OCI-LY1 (cell line): ENCODE data around the gene STBD1.
"Not testable (repeated sequence)": the region's sequence is repeated elsewhere in the genome, so short reads cannot be mapped to it uniquely, and the experiment has no call there.

Experiments used
- H2AFZ ChIP-seq: fragments of 200-600 bp; sonication (generic), shearing (Covaris generic); 2 replicates; pipeline ENCODE4 v1.6.0; 2014; ENCODE audit warnings: antibody characterized with exemption, mild to moderate bottlenecking, low read length
- H3F3A ChIP-seq: fragments of 200-600 bp; sonication (generic), shearing (Covaris generic); 2 replicates; pipeline ENCODE4 v1.6.0; 2014; ENCODE audit warnings: mild to moderate bottlenecking, antibody characterized with exemption, low read length, moderate library complexity; ENCODE audit not compliant: insufficient read depth
- H3K27ac ChIP-seq: fragments of 200-600 bp; sonication (generic); 2 replicates; pipeline ENCODE4 v1.5.1; 2014; ENCODE audit warnings: low read length, mixed run types, mild to moderate bottlenecking, low read depth; ENCODE audit not compliant: poor library complexity, severe bottlenecking
- H3K27me3 ChIP-seq: fragments of 200-600 bp; sonication (generic); 2 replicates; pipeline ENCODE4 v1.6.0; 2014; ENCODE audit warnings: antibody characterized with exemption, mild to moderate bottlenecking, low read length, moderate library complexity; ENCODE audit not compliant: insufficient read depth
- H3K36me3 ChIP-seq: fragments of 200-600 bp; sonication (generic); 2 replicates; pipeline ENCODE4 v1.6.1; 2014; ENCODE audit warnings: mild to moderate bottlenecking, antibody characterized with exemption, low read length, moderate library complexity, mixed read lengths; ENCODE audit not compliant: insufficient read depth
- H3K4me1 ChIP-seq: fragments of 200-600 bp; sonication (generic); 2 replicates; pipeline ENCODE4 v1.5.1; 2014; ENCODE audit warnings: mild to moderate bottlenecking, low read length, moderate library complexity; ENCODE audit not compliant: insufficient read depth, severe bottlenecking
- H3K4me2 ChIP-seq: fragments of 200-600 bp; sonication (generic), shearing (Covaris generic); 2 replicates; pipeline ENCODE4 v1.6.1; 2014; ENCODE audit warnings: low read length
- H3K4me3 ChIP-seq: fragments of 200-600 bp; sonication (generic); 2 replicates; pipeline ENCODE4 v1.5.1; 2014; ENCODE audit warnings: low read length, low read depth, mild to moderate bottlenecking, mixed read lengths; ENCODE audit not compliant: poor library complexity, severe bottlenecking
- H3K79me2 ChIP-seq: fragments of 200-600 bp; shearing (Covaris generic); 2 replicates; pipeline ENCODE4 v1.6.1; 2016; ENCODE audit warnings: mixed run types, low read length, mixed read lengths; ENCODE audit not compliant: insufficient read depth
- H3K9ac ChIP-seq: fragments of 200-600 bp; sonication (generic), shearing (Covaris generic); 2 replicates; pipeline ENCODE4 v1.6.1; 2014; ENCODE audit warnings: mild to moderate bottlenecking, low read length, mixed read lengths
- H3K9me2 ChIP-seq: fragments of 200-600 bp; sonication (generic), shearing (Covaris generic); 2 replicates; pipeline ENCODE4 v1.6.1; 2014; ENCODE audit warnings: low read depth, mild to moderate bottlenecking, low read length, mixed read lengths
- H3K9me3 ChIP-seq: fragments of 200-600 bp; shearing (Covaris generic); 2 replicates; pipeline ENCODE4 v1.6.1; 2014; ENCODE audit warnings: low read length, mixed read lengths
- H4K20me1 ChIP-seq: fragments of 200-600 bp; sonication (generic), shearing (Covaris generic); 2 replicates; pipeline ENCODE4 v1.6.0; 2016; ENCODE audit warnings: mild to moderate bottlenecking, low read length; ENCODE audit not compliant: insufficient read depth
- EZH2 ChIP-seq: fragments of 200-600 bp; sonication (generic), shearing (Covaris generic); IDR thresholded peaks from 2 replicates; pipeline ENCODE4 v1.8.0; 2017; ENCODE audit warnings: borderline replicate concordance, mixed run types, mild to moderate bottlenecking, antibody characterized with exemption, low read length, moderate library complexity, mixed read lengths
- TF ChIP-seq, protein P1 (sequence below): fragments of 200-600 bp; sonication (generic), shearing (Covaris generic); IDR thresholded peaks from 2 replicates; pipeline ENCODE4 v1.5.1; 2017; ENCODE audit warnings: mild to moderate bottlenecking, antibody characterized with exemption, low read length, moderate library complexity, mixed read lengths

Gene STBD1

DNA sequence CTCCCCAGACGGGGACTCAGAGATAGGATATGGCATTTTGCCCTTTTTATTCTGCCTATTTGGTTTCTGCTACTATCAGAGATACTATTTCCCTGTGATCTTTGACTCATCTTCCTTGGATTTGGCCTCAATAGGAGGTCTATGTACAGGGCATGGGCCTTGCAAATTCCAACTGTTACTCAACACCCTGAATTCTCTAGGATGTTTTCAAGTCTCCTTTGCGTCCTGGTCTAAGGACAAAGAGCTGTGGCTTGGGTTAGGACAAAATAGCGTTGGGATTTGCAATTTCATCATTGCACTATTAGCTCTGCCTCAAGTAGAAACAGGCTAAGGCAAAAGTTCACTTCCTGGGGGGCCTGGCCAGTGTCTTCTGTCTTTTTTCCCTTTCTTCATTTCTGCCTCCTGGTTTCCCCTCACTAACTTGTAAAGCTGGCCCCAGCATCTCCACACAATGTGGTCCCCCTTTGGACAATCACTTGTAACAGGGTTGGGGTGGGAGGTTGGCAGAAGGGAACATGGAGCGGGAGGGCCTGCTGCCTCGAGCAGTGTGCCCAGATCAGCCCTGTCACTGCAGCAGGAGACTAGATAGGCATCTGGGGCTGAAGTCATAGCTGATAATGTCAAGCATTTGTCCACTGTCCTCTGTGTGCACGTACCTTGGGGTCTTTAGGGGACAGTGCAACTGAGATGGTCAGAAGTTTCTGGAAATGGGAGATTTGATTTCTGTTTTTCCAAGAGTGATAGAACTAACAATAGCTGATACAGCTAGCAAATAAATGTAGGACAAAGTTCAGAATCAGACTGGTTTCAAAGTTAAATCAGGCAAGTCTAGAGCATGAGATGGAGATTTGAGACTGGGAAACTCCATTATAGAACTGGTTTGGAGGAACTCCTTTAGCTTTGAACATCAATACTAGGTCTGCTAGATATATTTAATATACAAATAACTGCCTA, 25.8 kb upstream of the STBD1 start:
- no peak overlapping the region for H3K4me2 ChIP-seq
- H3K36me3 ChIP-seq, result no peaks in the 10 kb centered on the region
- H2AFZ ChIP-seq, result no peak overlapping the region
- no peak overlapping the region for H3K27ac ChIP-seq
- H3K4me3 ChIP-seq, result no peak overlapping the region
- H3K9ac ChIP-seq, result no peak overlapping the region
- no peaks in the 10 kb centered on the region for H3K9me3 ChIP-seq
- H3K4me1 ChIP-seq, result no peaks in the 10 kb centered on the region
- no peaks in the 10 kb centered on the region for H3K9me2 ChIP-seq
- H3F3A ChIP-seq, result no peaks in the 10 kb centered on the region
- H3K79me2 ChIP-seq, result no peaks in the 10 kb centered on the region
- no peaks in the 10 kb centered on the region for H4K20me1 ChIP-seq
- TF ChIP-seq, protein P1, sequence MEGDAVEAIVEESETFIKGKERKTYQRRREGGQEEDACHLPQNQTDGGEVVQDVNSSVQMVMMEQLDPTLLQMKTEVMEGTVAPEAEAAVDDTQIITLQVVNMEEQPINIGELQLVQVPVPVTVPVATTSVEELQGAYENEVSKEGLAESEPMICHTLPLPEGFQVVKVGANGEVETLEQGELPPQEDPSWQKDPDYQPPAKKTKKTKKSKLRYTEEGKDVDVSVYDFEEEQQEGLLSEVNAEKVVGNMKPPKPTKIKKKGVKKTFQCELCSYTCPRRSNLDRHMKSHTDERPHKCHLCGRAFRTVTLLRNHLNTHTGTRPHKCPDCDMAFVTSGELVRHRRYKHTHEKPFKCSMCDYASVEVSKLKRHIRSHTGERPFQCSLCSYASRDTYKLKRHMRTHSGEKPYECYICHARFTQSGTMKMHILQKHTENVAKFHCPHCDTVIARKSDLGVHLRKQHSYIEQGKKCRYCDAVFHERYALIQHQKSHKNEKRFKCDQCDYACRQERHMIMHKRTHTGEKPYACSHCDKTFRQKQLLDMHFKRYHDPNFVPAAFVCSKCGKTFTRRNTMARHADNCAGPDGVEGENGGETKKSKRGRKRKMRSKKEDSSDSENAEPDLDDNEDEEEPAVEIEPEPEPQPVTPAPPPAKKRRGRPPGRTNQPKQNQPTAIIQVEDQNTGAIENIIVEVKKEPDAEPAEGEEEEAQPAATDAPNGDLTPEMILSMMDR, result no peak
- no peak for TF ChIP-seq EZH2
- no peaks in the 10 kb centered on the region for H3K27me3 ChIP-seq

DNA sequence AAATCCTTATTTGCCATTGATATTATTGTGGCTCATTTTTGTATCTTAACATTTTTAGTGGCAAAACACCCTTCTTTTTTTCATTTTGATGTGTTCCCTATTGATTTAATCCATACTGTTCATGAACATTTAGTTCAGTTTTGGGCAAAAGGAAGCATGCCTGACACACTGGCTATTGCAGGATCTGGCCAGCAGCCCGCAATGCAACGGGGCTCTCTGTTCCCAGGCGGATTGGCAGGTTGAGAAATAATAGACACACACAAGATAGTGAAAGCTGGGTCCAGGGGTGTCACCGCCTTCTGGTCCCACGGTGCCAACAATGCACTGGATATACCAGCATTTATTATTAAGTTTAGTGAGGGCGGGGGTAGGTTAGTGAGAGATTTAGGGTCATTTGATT, 24.9 kb upstream of the STBD1 start:
- H3K9me2 ChIP-seq, H3K27ac ChIP-seq, H3K79me2 ChIP-seq, H3F3A ChIP-seq, H3K9ac ChIP-seq, H3K4me3 ChIP-seq, H3K4me1 ChIP-seq, H3K4me2 ChIP-seq, H3K9me3 ChIP-seq, H3K27me3 ChIP-seq, H3K36me3 ChIP-seq, H4K20me1 ChIP-seq, H2AFZ ChIP-seq: not testable (repeated sequence)

DNA sequence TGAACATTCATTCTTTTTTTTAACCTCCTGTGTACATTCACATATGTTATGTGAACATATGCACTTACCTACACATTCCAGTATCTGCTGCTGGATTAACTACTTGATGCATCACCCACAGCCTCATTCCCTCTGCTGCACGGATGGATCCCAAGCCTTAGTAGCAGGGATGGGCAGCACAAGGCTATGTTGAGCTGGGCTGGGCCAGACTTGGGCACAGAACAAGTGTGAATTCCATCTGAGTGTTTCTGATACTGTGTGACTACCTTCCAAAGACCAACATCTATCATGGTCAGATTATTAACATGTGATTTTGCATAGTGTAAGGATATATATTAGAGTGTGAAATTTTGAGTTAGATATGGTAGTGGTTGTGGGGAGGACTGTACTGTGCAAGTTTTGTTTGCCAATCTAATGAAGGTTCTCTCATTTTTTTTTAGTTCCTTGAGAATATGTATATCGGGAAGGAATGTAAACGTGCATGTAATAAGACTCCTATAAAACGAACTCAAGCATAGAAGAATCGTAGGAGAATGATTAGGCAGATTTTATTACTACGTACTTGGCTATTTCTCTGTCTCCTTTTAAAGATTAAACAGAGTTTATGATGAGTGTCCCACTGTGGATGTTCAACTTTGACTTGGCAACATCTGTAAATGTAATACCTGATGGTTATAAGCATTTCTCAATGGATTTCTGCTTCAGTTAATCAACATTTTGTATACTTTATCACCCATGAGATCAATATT, 23.4 kb upstream of the STBD1 start:
- no peak overlapping the region for H3K4me3 ChIP-seq
- no peak overlapping the region for H3K9ac ChIP-seq
- no peaks in the 10 kb centered on the region for H3K36me3 ChIP-seq
- TF ChIP-seq, protein P1, result no peak
- TF ChIP-seq EZH2, result no peak
- no peaks in the 10 kb centered on the region for H3K9me3 ChIP-seq
- H3K9me2 ChIP-seq, result no peaks in the 10 kb centered on the region
- no peak overlapping the region for H3K4me2 ChIP-seq
- H4K20me1 ChIP-seq, result no peaks in the 10 kb centered on the region
- H3F3A ChIP-seq, result no peaks in the 10 kb centered on the region
- no peaks in the 10 kb centered on the region for H3K4me1 ChIP-seq
- no peaks in the 10 kb centered on the region for H3K27me3 ChIP-seq
- H3K27ac ChIP-seq, result no peak overlapping the region
- no peaks in the 10 kb centered on the region for H3K79me2 ChIP-seq
- H2AFZ ChIP-seq, result no peak overlapping the region
